A673 (cell line): ENCODE measurements around the gene CDH18. TPM values are rescaled to one million over a fixed set of nuclear protein-coding genes. Genes with fewer than 3 reads are reported as not detected.
"Not testable (repeated sequence)": the region's sequence is repeated elsewhere in the genome, so short reads cannot be mapped to it uniquely, and the experiment has no call there.

Source experiments
- BruUV-seq: library from RNA; stranded (reverse); fragments of 400-500 nt; replicated peaks from 2 replicates; lab custom pipeline; 2021; lab: Mats Ljungman, UMichigan
- CTCF ChIA-PET: fragments of 300-600 bp; sonication (Branson Sonifier 250); formaldehyde crosslinking; loops from one replicate; lab custom pipeline; 2022; ENCODE audit warnings: antibody characterized with exemption; lab: Charles Lee
- POLR2A ChIA-PET: fragments of 300-600 bp; sonication (Branson Sonifier 250); formaldehyde crosslinking; loops from one replicate; lab custom pipeline; 2022; ENCODE audit warnings: antibody characterized with exemption; ENCODE audit not compliant: low non-redundant PET; lab: Charles Lee
- DNase-seq: peaks from one replicate; pipeline ENCODE4 v3.0.0-alpha.2; 2015; ENCODE audit warnings: low spot score
- H3K27ac ChIP-seq: fragments of 200-600 bp; sonication (generic); 2 replicates; pipeline ENCODE4 v1.5.1; 2016; ENCODE audit warnings: mixed run types, low read depth, mild to moderate bottlenecking, mixed read lengths, antibody characterized with exemption, low read length; ENCODE audit not compliant: poor library complexity, severe bottlenecking
- H3K27me3 ChIP-seq: fragments of 200-600 bp; sonication (generic); replicated peaks from 2 replicates; pipeline ENCODE4 v1.6.1; 2017; ENCODE audit warnings: mixed run types, low read depth, mild to moderate bottlenecking, mixed read lengths, antibody characterized with exemption, low read length; ENCODE audit not compliant: insufficient read depth, poor library complexity
- H3K36me3 ChIP-seq: fragments of 200-600 bp; sonication (generic); 2 replicates; pipeline ENCODE4 v1.6.1; 2016; ENCODE audit warnings: mixed run types, mild to moderate bottlenecking, mixed read lengths, antibody characterized with exemption, low read length; ENCODE audit not compliant: insufficient read depth, poor library complexity, severe bottlenecking
- H3K4me1 ChIP-seq: fragments of 200-600 bp; sonication (generic); 2 replicates; pipeline ENCODE4 v1.6.1; 2017; ENCODE audit warnings: mixed run types, mild to moderate bottlenecking, mixed read lengths, antibody characterized with exemption, low read length; ENCODE audit not compliant: insufficient read depth, poor library complexity, severe bottlenecking
- H3K4me3 ChIP-seq: fragments of 200-600 bp; sonication (generic); 2 replicates; pipeline ENCODE4 v1.5.1; 2016; ENCODE audit warnings: low read depth, mixed run types, mild to moderate bottlenecking, mixed read lengths, low read length; ENCODE audit not compliant: poor library complexity, severe bottlenecking
- H3K9me3 ChIP-seq: fragments of 200-600 bp; sonication (generic); 2 replicates; pipeline ENCODE4 v1.6.1; 2016; ENCODE audit warnings: mixed run types, low read depth, mild to moderate bottlenecking, mixed read lengths, antibody characterized with exemption, low read length; ENCODE audit not compliant: poor library complexity, severe bottlenecking
- EZH2 ChIP-seq: fragments of 200-600 bp; sonication (generic); IDR thresholded peaks from 2 replicates; pipeline ENCODE4 v1.6.1; 2017; ENCODE audit warnings: borderline replicate concordance, low read depth, mild to moderate bottlenecking, mixed read lengths, antibody characterized with exemption, low read length; ENCODE audit not compliant: poor library complexity, severe bottlenecking
- intact Hi-C: fragments of 100-400 bp; cut with micrococcal nuclease; formaldehyde crosslinking; loops from one replicate; pipeline ENCODE4 v1.10.0; 2022; ENCODE audit not compliant: unreplicated experiment
- total RNA-seq: library from RNA; stranded (reverse); gene quantifications from 2 replicates; pipeline ENCODE4 v1.2.3, GENCODE V29; 2021
- TF ChIP-seq, protein P1 (sequence below): fragments of 300-800, 200-600 bp; sonication (generic); conservative IDR thresholded peaks from 2 replicates; pipeline ENCODE4 v1.5.1; 2017; ENCODE audit warnings: low read depth, mild to moderate bottlenecking, antibody characterized with exemption, low read length, moderate library complexity, mixed read lengths

Gene CDH18
- total RNA-seq, 1 experiment from 2014 or later: not detected

DNA sequence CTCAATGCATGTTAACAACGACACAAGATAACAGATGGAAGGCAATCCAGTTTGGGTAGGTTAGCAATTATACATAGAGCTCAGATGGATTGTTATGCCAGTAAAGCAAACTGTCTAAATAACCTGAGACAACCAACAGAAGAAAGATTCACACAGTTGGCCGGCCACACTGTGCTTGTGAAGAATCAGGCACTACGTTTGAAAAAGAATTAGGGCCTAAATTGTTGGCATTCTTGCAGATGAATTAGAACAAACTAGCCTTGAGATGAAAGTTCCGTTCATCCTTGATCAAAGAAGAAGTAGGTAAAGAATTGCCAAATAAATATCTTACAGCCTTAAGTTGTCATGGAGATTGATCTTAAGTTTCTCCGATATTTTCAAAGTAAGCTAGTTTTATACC, 210.6 kb downstream of the CDH18 start:
- Histone ChIP-seq H3K9me3 (no peaks in the 10 kb centered on the region), H3K27ac (no peak overlapping the region), H3K4me3 (no peak overlapping the region), H3K4me1 (no peaks in the 10 kb centered on the region), H3K36me3 (no peaks in the 10 kb centered on the region), H3K27me3 (no peaks in the 10 kb centered on the region)
- DNase-seq: no peak
- no TSS peak for BruUV-seq
- ChIA-PET POLR2A (no interaction called here), CTCF (no interaction called here)
- TF ChIP-seq, protein P1, sequence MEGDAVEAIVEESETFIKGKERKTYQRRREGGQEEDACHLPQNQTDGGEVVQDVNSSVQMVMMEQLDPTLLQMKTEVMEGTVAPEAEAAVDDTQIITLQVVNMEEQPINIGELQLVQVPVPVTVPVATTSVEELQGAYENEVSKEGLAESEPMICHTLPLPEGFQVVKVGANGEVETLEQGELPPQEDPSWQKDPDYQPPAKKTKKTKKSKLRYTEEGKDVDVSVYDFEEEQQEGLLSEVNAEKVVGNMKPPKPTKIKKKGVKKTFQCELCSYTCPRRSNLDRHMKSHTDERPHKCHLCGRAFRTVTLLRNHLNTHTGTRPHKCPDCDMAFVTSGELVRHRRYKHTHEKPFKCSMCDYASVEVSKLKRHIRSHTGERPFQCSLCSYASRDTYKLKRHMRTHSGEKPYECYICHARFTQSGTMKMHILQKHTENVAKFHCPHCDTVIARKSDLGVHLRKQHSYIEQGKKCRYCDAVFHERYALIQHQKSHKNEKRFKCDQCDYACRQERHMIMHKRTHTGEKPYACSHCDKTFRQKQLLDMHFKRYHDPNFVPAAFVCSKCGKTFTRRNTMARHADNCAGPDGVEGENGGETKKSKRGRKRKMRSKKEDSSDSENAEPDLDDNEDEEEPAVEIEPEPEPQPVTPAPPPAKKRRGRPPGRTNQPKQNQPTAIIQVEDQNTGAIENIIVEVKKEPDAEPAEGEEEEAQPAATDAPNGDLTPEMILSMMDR: no peak
- TF ChIP-seq EZH2: no peak
- intact Hi-C loops: no loop called here

DNA sequence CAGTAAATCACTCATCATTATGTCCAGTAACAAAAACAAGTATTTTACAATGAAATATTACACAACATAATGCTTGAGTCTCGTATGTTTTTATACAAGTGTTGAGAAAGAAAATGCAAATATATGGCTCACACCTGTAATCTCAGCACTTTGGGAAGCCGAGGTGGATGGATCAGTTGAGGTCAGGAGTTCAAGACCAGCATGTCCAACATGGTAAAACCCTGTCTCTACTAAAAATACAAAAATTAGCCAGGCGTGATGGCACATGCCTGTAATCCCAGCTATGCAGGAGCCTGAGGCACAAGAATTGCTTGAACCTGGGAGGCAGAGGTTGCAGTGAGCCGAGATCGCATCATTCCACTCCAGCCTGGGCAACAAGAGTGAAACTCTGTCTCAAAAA, 211.1 kb downstream of the CDH18 start:
- intact Hi-C loops, H3K4me3 ChIP-seq, H3K4me1 ChIP-seq, CTCF ChIA-PET, BruUV-seq, H3K27ac ChIP-seq, POLR2A ChIA-PET, DNase-seq, H3K27me3 ChIP-seq, H3K9me3 ChIP-seq, H3K36me3 ChIP-seq: not testable (repeated sequence)

DNA sequence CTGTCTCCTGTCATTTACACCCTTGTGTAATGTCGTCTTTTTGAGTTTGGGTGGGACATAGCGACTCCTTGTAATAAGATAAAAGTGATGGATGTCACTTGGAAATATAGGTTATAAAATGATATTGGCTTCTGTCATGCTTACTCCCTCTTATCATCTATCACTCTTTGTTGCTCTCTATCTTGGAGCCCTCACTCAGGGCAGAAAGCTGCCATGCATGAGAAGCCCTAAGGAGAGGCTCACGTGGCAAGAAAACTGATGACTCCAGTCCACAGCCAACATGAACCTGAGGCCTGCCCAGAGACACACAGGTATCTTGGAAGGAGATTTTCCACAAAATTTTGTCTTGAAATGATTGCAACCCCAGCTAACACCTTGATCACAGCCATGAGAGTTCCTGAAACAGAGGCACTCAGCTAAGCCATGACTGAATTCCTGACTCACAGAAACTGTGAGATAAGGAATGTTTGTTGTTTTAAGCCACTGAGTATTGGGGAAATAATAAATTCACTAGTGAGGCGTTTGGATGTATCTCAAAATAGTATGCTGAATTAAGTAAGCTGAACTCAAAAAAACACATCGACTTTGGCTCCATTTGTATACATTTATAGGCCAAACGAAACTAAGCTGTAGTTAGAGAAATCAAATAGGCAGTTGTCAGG, 216.7 kb downstream of the CDH18 start:
- TF ChIP-seq EZH2: no peak
- TF ChIP-seq, protein P1: no peak
- ChIA-PET CTCF (interaction anchor here (0.9 kb wide), 1 partner anchor 1835 kb away, joined by 3 read pairs; no protein-coding TSS in a partner anchor), POLR2A (no interaction called here)
- no peaks in the 10 kb centered on the region for H3K9me3 ChIP-seq
- no peaks in the 10 kb centered on the region for H3K36me3 ChIP-seq
- no TSS peak for BruUV-seq
- H3K4me3 ChIP-seq: no peak overlapping the region
- intact Hi-C loops: no loop called here
- no peak for DNase-seq
- H3K27ac ChIP-seq: no peak overlapping the region
- no peaks in the 10 kb centered on the region for H3K4me1 ChIP-seq
- H3K27me3 ChIP-seq: no peaks in the 10 kb centered on the region

DNA sequence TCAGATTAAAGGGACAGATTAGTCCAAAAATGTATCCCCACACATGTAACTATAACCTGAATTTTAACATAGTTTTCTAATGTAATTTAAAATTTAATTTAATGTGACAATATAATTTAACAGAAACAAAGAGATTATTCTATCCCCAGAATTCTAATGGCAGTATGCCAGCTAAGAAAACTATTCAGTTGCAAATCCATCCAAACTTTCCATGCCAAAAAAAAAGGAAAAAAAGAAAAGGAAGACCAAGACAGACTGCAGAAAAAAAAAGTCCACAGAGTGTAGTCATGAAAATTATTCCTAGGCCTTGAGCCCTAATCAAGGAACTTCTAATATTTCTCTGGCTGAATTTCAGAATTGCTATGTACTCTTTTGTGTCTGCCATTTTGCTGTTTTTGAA, 217.6 kb downstream of the CDH18 start:
- intact Hi-C loops: no loop called here
- Histone ChIP-seq H3K4me1 (no peaks in the 10 kb centered on the region), H3K36me3 (no peaks in the 10 kb centered on the region), H3K27ac (no peak overlapping the region), H3K9me3 (no peaks in the 10 kb centered on the region), H3K4me3 (no peak overlapping the region), H3K27me3 (no peaks in the 10 kb centered on the region)
- CTCF ChIA-PET: no interaction called here
- POLR2A ChIA-PET: no interaction called here
- TF ChIP-seq, protein P1: no peak
- no peak for TF ChIP-seq EZH2
- DNase-seq: no peak
- no TSS peak for BruUV-seq
